ENCODE measurements around the gene MEIS1.

DNA sequence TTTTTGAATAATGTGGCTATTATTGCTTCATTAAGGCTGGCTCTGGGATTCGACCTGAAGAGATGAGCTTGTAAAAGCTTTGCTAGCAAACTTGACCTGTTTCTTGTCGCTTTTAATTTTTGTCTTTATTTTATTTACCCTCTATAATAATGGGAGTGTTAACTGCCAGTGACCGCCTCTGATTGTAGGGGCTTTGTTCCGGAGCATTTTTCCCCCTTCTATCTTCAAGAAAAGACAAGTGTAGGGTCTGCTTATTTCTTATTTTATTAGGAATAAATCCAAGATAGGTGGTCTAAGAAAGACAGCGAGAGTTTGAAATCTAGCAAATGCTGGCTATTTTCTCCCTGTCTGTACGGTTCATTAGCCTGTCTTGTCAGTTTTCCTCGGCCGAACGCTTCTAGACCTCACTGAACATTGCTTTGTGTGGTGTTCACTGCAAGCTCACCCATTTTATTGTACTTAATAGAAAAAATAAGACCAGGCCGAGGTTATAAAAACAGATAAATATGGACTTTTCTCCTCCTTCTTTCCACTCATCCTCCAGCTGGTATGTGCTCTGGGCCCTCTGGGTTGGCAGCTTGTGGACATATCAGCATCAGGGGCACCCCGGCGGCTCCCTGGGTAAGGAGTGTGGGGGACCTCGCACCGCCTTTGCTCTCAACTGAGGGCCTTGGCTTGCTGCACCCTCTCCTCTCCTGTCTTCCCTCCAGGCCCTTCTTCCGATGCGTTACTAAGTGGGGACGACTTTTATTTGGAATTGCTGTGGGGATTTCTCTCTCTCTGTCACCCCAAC is 8.5 kb downstream of the MEIS1 start:
- TF ChIP-seq CTCF (IDR thresholded peaks at IDR 0.05) = no peak
- TF ChIP-seq POLR2A (IDR thresholded peaks at IDR 0.05) = no peak
